ENCODE results near the gene MUCL3.

DNA sequence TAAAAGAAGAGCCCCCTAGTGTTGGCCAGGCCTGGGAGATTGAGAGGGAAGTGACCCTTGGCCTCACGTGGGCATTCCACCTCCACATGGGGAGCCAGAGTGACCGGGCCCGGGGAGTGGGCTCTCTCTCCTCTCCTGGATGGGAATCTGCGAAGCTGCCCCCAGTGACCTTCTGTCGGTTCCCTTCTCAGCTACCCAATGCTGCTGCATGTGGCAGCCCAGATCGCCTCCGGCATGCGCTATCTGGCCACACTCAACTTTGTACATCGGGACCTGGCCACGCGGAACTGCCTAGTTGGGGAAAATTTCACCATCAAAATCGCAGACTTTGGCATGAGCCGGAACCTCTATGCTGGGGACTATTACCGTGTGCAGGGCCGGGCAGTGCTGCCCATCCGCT lies 42.9 kb upstream of the MUCL3 start:
- no peak for TF ChIP-seq CTCF (IDR thresholded peaks at IDR 0.05)
- no peak for TF ChIP-seq POLR2AphosphoS5 (IDR thresholded peaks at IDR 0.05)
